Midbrain (tissue), 1 donor: ENCODE measurements around the gene ZNF740.
"Not testable (repeated sequence)": the region's sequence is repeated elsewhere in the genome, so short reads cannot be mapped to it uniquely, and the experiment has no call there.

ENCODE experiments used
- DNase-seq: peaks from one replicate; lab custom pipeline; 2025; lab: John Stamatoyannopoulos, UW

The ZNF740 gene, protein sequence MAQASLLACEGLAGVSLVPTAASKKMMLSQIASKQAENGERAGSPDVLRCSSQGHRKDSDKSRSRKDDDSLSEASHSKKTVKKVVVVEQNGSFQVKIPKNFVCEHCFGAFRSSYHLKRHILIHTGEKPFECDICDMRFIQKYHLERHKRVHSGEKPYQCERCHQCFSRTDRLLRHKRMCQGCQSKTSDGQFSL

DNA sequence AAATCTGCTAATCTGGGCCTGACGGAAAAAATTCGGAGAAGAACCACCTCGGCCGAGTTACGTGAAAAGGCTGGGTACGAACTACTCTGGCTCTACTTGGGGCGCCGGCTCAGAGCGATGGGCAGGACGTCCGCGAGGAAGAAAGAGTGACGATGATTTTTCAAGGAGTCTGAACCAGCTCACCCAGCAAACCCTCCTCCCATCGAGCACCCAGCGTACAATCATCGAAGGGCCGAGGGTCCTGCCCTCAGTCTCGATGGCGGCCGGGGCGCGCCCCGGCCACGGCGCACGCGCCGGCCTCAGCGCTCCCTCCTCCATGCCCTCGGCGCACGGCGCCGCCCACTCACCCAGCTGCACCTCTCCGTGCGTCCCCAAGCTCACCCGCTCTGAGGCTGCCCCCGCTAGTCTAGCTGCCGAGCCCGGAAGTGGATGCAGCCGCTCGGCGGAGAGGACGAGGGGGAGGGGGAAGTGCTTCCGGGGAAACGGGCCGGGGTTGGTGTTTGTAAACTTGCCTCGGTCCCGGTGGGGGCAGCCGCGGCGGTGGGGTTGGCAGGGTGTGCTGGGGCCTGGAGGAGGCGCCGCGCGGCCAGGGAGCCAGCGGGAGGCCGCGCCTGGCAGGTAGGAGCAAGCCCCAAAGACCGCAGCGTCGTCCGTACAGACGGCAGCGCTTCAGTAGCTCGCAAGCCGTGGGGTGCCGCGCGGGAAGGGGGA is at the start of gene ZNF740, which contains the start of gene CSAD:
Gene ZNF740, plus strand, starts transcription at position 503 of the 711 bp plus-strand sequence. CDS start 1,262 bp downstream, outside the sequence.
Gene CSAD, minus strand, starts transcription at position 706 of the 711 bp plus-strand sequence. CDS start 7,455 bp downstream, outside the sequence.
- DNase-seq = peak; percentile 97

DNA sequence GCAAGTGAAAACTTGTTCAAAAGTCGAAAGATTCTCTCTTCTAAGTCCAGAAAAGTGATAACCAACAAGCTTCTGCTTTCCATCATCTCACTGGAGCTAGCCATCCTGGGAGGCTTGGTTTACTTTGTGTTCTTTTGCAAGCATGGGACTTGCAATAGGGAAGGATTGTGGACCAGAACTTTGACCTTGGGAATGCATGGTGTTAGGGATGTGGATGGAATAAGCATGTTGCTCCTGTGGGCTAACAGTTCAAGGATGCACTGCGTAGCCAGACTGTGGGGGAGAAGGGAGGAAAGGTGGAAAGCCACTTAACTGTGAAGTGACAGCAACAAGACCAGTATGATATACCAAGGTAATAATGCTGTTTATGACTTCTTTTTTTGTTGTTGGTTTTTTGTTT is 48.7 kb upstream of the ZNF740 start:
- no peak for DNase-seq

DNA sequence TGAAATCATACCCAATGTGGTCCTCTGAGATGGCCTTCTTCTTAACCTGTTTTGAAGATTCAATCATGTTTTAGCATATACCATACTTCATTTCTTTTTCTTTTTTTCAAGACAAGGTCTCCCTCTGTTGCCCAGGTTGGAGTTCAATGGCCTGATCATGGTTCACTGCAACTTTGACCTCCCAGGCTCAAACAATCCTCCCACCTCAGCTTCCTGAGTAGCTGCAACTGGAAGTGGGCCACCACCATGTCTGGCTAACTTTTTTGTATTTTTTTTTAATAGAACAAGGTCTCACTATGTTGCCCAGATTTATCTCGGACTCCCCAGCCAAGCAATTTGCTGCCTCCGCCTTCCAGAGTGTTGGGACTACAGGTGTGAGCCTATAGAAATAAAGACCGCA is 46.8 kb upstream of the ZNF740 start:
- DNase-seq = no peak

DNA sequence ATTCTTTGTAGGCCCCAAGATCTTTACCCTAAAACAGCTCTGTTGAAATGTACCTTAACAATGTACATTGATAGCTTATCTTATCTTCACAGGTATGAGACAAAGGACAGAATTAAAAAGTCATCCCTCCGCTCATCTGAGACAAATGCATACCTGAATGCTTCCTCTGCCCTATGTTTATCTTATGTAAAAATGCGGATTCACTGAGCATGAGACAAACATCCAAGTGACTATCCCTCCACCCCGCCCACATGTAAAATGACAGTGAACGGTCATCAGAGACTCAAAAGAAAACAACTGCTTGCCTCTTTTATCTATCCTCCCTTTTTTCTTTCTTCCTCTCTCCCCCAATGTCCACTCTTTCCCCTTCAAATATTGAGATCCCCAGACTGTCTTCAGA is 37.2 kb upstream of the ZNF740 start:
- DNase-seq = no peak

DNA sequence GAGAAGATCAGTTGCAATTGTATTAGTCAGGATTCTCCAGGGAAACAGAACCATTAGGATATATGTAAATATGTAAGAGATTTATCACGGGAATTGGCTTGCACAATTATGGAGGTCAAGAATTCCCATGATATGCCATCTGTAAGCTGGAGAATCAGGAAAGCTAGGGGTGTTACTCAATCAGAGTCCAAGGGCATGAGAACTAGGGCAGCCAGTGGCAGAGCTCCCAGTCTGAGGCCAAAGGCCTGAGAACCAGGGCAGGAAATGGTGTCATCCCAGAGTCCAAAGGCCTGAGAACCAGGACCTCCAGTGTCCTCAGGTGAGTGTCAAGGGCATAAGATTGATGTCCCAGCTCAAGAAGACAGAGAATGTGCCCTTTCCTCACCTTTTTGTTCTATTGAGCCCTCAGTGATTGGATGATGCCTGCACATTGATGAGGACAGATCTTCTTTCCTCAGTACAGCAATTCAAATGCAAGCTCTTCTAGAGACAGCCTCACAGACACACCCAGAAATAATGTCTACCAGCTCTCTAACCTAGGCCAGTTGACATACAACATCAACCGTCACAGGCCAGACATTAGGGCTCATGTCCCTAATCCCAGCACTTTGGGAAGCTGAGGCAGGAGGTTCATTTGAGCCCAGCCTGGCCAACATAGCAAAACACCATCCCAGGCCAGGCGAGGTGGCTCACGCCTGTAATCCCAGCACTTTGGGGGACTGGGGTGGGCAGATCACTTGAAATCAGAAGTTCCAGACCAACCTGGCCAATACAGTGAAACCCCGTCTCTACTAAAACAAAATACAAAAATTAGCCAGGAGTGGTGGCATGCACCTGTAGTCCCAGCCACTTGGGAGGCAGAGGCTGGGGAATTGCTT is 34.9 kb upstream of the ZNF740 start:
- DNase-seq = no peak

DNA sequence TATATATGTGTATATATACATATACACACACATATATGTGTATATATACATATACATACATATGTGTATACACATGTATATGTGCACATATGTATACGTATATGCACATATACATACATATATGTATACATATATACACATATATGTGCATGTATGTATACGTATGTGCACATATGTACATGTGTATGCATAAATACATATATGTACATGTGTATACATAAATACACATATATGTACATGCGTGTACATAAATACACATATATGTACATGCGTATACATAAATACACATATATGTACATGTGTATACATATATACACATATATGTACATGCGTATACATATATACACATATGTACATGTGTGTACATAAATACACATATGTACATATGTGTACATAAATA is 33.3 kb upstream of the ZNF740 start:
- no peak for DNase-seq

DNA sequence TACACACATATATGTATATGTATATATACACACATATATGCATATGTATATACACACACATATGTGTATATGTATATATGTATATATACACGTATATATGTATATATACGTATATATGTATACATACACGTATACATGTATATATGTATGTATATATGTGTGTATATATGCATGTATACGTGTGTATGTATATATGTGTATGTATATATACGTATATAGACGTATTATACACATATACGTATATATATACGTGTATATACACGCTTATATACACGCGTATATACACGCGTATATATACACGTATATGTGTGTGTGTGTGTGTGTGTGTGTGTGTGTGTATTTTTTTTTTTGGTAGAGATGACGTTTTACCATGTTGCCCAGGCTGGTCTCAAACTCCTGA is 32.9 kb upstream of the ZNF740 start:
- no peak for DNase-seq

DNA sequence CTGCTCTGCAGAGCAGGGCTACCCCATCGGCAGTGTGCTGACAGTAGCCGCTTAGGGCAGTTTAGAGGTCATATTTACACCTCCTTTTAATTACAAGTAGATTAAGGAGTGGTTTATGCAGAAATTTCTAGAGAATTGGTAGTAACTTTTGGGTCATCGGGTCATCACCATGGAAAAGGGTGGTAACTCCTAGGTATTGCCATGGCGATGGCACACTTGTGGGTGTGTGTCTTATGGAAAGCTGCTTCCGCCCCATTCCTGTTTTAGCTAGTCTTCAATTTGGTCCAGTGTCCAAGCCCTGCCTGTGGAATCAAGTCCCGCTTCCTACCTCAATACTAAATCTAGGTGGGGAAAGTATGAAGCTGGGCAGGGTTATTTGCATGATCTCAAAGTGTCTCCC is 29.5 kb upstream of the ZNF740 start:
- DNase-seq = no peak

DNA sequence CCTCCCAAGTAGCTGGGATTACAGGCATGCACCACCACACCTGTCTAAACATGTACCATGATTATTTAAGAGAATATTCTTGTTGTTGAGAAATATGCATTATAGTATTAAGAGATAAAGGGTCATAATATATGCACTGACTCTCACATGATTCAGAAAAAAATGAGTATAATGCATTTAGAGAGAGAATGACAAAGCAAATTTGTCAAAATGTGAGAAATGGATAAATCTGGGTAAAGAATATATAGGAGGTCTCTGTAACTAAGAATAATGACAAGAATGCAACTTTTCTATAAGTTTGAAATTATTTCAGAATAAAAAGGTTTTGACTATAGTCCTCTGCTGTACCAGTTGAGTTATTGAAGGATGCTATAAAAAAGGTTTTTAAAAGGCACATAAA is 28.1 kb upstream of the ZNF740 start:
- DNase-seq = no peak

DNA sequence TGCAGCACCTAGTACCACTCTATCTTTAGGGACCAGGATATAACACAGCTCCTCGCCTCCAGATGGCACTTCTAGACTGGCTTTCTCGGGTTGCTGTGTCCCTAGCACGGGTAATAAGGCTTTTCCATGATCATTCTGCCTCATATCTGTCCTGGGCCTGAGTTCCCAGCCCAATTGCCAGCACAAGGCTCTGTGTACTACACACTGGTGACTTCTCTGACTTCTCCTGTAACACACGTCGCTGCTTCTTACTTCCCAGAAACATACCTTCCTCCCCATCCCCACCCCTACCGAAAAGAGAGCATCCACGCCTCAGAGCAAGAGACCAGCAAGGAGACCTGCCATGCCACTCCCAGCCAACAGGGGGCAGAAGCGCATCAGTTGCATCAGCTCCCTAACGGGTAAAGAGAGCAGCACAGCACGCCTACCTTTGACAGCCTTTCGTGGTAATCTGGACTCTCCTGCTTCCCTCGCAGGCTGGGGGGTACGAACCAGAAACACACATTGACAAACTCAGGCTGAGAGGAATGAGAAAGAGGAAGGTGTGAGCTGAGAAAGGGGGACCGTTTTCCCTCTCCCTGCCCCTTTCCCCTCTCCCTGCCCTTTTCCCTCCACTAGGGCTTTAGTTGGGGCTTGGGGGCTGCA is 21.2 kb upstream of the ZNF740 start:
- peak; percentile 72 for DNase-seq

DNA sequence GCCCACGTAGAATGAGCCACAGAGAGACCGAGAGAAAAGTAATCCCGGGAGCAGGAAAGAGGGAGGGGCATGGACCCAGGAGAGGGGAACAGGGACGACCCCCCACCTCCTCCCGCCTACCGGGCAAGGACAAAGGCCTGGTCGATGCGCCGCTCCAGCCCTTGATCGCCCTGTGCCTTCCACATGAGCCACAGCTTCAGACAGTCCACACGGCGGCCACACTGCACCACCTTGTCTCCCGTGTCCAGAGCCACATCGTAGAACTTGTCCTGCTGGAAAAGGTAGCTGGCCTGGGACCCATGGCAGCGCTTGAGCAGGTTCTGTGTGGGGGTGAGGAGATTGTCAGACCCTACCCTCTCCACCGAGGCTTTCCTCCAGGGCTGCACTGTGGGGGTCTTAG is 20.5 kb upstream of the ZNF740 start:
- DNase-seq = no peak

DNA sequence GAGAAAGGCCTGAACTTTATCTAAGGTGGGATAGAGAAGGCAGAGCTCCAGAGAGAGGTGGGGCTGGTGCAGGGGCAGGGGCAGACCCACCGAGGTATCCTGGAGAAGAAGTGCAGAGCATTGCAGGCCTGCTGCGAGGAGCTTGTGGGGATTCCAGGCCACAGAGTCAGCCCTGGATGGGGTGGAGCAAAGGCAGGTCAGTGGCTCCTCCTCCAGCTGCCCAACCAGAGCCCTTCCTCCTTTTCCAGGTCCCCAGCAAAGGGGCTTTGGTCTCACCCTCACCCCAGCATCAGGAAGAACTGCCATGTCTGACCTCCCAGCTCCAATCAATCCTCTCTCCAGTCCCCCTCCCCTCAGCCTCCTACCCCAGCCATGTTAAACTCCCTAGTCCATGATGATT is 19.8 kb upstream of the ZNF740 start:
- no peak for DNase-seq

DNA sequence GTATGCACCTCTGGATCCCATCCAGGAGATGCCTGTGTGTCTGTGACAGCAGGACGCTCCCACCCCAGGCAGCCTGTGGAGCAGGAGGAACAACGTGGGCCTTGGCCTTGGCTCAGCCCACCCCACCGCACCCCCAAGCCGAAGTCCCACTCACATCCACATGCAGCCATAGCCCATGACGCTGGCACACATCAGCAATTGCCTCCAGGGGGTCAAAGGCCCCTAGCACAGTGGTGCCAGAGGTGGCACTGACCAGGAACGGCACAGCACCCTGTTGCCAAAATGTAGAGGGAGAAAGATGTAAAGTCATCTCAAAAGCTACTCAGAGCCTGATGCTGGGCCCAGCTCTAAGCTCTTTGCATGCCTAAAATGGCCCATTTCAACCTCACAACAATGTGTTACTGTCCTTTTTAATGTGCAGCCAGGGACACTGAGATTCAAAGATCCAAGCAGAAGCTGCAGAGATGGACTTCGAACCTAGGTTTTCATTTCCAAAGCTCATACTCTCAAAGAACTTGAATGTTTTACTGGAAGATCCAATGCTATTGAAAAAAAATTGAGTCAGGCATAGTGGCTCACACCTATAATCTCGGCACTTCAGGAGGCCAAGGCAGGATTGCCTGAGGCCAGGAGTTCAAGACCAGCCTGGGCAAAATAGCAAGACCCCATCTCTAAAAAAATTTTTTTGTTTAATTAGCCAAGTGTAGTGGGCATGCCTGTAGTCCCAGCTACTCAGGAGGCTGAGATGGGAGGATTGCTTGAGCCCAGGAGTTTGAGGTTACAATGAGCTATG is 19.2 kb upstream of the ZNF740 start:
- no peak for DNase-seq

DNA sequence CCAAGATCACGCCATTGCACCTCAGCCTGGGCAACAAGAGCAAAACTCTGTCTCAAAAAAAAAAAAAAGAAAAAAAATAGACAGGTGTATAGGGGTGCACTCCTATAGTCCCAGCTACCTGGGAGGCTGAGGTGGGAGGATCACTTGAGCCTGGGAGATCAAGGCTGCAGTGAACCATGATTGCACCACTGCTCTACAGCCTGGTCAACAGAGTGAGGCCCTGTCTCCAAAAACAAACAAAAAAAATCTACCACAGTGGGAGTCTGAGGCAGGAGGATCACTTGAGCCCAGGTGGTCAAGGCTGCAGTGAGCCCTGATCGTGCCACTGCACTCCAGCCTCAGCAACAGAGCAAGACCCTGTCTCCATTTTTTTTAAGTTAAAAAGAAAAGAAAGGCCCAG is 17.5 kb upstream of the ZNF740 start:
- DNase-seq = not testable (repeated sequence)

DNA sequence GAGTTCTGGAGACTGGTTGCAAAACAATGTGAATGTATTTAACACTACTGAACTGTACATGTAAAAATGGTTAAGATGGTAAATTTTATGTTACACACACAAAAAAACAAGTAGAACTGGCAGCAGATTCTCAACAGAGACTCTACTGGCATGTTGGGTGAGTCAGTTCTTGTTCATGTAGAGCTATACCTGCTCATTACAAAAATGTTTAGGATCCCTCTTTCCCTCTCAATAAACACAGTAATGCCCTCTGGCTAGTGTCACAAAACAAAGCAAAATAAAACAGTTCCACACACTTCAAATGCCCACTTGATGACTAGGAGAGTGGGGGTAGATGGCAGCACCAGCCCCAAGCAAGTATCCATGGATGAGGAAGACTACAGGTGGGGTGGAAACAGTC is 13.7 kb upstream of the ZNF740 start:
- DNase-seq = no peak

DNA sequence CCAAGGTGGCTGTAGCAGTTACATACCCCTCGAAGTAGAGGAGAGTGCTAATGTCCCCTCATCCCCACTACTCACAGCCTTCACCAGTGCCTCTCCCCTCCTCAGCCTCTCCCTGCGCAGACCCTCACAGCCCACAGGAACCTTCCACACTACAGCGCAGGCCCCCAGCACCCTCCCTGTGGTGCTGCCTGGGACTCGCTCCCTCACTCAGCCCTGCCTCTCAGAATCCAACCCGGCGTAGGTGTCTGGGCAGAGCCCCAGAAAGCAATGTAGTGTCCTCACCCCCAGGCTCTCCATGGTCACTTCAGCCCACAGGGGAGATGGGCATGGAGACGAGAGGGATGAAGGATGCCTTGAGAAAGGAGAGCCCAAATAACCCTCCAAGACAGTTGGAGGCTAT is 10.9 kb upstream of the ZNF740 start:
- DNase-seq = no peak

DNA sequence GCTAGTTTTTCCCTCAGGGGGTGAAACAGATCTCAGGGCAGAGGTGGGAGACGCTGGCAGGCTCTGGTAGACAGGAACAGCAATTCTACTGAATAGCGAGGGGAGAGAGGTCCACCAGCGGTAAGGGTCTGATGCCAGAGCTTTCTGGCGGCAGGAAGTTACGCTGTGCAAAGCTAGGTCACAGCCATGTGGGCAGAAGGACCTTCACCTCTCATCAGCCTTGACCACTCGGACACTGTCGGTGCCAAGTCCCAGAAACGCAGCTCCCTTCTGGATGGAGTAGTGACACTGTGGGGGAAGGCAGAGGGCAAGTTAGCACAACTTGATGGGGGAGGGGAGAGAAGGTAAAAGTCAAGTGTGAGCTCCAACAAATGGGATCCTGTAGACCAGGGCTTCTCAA is 10.3 kb upstream of the ZNF740 start:
- DNase-seq = no peak

DNA sequence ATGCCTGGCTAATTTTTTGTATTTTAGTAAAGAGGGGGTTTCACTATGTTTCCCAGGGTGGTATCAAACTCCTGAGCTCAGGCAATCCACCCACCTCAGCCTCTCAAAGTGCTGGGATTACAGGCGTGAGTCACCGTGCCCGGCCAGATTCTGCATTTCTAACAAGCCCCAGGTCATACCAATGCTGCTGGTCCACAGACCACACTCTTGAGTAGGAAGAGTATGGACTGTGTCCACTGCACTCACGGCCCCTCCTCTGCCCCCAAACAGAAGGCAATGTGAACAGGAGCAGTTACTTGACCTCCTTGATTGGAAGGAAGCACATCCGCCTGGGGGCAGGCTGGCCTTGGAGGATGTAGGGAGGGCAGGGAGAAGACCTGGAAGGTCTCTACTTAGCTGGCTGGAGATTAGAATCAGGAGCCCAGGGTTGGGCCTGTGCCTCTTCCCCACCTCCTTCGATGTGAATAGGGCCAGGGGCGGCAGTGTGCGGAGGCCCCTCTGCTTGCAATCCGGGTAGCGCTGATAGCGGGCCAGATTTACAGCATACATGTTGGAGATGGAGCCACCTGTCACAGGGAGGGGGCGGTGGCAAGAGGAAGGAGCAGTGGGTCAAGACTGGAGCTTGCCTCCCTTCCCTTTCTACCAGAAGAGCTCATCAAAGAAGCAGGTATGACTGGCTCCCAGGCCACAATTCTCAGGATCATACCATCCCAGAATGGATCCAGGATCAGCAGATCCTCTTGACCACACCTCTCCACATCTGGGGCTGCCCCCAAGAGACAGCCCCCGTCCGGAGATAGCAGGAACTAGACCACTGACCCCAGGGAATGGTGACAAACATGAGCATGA is 9.4 kb upstream of the ZNF740 start:
- no peak for DNase-seq

DNA sequence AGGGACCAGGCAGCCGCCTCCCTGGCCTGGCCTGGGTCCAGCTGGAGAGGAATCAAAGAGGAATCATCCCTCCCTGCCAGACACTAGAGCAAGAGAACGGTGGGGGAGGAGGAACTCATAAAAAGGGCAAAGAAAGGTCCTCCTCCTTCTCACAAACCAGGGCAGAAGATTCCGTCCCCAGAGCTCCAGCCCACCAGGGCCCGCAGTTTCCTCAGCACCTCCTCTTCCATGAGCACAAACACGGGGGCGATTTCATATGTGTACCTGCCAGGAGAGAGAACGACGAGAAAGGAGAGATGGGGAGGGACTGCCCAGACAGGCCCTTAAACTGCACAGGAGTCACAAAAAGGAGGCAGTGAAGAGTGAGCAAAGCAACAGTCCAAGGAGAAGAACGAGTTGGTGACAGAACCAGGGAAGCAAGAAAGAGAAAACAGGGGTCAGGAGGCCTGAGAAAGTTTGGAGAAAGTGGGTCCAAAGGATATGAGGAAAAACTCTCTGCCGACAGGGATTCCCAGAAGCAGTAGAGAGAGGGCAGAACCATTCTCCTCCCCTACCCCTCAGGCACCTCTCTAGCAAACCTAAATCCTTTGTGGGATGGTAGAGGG is 8.7 kb upstream of the ZNF740 start:
- DNase-seq = no peak

DNA sequence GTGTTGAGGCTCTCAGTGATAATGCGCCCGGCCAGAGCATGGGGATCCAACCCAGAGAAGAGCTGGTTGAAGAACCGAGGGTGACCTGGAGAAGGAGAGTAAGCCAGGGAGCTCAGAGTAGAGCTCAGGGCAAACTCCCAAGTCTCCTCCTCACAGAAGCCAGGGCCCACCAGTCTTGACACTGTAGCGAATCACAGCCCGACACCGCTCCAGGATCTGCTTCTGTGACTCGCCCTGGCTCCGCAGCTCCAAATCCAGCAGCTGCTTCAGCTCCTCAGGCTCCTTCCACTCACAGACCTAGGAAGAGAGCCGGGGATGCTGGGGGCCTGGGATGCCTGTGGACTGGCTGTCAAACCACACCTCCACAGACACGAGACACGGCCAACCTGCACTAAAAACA is 8.2 kb upstream of the ZNF740 start:
- DNase-seq = no peak
